GM18499 (cell line): ENCODE results near the gene CBFB.

Source experiments
- ATAC-seq: cut with Tn5 transposase; IDR thresholded peaks from one replicate; pipeline ENCODE4 v1.9.1; 2021; ENCODE audit warnings: moderate number of reproducible peaks; ENCODE audit not compliant: insufficient read depth, unreplicated experiment

CBFB gene

GRCh38 chr16:67087803-67088202, 58.9 kb downstream of the CBFB start:
- ATAC-seq, result no peak

GRCh38 chr16:67088551-67088950, 59.6 kb downstream of the CBFB start:
- no peak for ATAC-seq

- no peak for ATAC-seq
These were observed 60.2 kb downstream of the CBFB start for GRCh38 chr16:67089101-67089500.

- ATAC-seq, result no peak
These were observed 63.1 kb downstream of the CBFB start for GRCh38 chr16:67091906-67092566.

- no peak for ATAC-seq
These were observed 64.3 kb downstream of the CBFB start for GRCh38 chr16:67093098-67093726.

- no peak for ATAC-seq
These were observed 69.7 kb downstream of the CBFB start for GRCh38 chr16:67098599-67098998.

- no peak for ATAC-seq
These were observed 71.8 kb downstream of the CBFB start for GRCh38 chr16:67100569-67101310.

GRCh38 chr16:67101311-67102082, 72.5 kb downstream of the CBFB start:
- no peak for ATAC-seq

GRCh38 chr16:67104061-67104460, 75.1 kb downstream of the CBFB start:
- ATAC-seq, result no peak

GRCh38 chr16:67104845-67105244, 75.9 kb downstream of the CBFB start:
- ATAC-seq, result no peak

- no peak for ATAC-seq
These were observed 76.3 kb downstream of the CBFB start for GRCh38 chr16:67105246-67105645.

- no peak for ATAC-seq
These were observed 76.9 kb downstream of the CBFB start for GRCh38 chr16:67105881-67106280.

- no peak for ATAC-seq
These were observed 79.5 kb downstream of the CBFB start for GRCh38 chr16:67108489-67108888.

GRCh38 chr16:67108931-67109406, 80.0 kb downstream of the CBFB start:
- ATAC-seq, result no peak

- no peak for ATAC-seq
These were observed 80.6 kb downstream of the CBFB start, which contains the start of gene PHAF1 for GRCh38 chr16:67109407-67110135. PHAF1 (plus strand) TSS chr16:67109941; CDS start chr16:67110176, 235 bp downstream.

GRCh38 chr16:67111951-67112444, 83.0 kb downstream of the CBFB start:
- ATAC-seq, result no peak

- no peak for ATAC-seq
These were observed 83.8 kb downstream of the CBFB start for GRCh38 chr16:67112591-67113399.

- ATAC-seq, result no peak
These were observed 85.8 kb downstream of the CBFB start for GRCh38 chr16:67114793-67115192.

- ATAC-seq, result no peak
These were observed 86.7 kb downstream of the CBFB start for GRCh38 chr16:67115639-67116038.
